Renal pelvis (tissue), 4 donors: ENCODE measurements around the gene PARD3. TPM values are rescaled to one million over a fixed set of nuclear protein-coding genes. Genes with fewer than 3 reads are reported as not detected.

ENCODE experiments used
- DNase-seq: peaks from one replicate; pipeline ENCODE4 v3.0.0-alpha.2; 2013
- polyA plus RNA-seq, 3 donors: library from polyadenylated mRNA; unstranded; fragments of 120-200 nt; gene quantifications; one replicate each; pipeline ENCODE4 v1.2.1, GENCODE V29; 2013; ENCODE audit not compliant: insufficient read length in 3 of 3

The PARD3 gene
- polyA plus RNA-seq, 3 donors: 66.9 to 71.1 (median 71.1) TPM

DNA sequence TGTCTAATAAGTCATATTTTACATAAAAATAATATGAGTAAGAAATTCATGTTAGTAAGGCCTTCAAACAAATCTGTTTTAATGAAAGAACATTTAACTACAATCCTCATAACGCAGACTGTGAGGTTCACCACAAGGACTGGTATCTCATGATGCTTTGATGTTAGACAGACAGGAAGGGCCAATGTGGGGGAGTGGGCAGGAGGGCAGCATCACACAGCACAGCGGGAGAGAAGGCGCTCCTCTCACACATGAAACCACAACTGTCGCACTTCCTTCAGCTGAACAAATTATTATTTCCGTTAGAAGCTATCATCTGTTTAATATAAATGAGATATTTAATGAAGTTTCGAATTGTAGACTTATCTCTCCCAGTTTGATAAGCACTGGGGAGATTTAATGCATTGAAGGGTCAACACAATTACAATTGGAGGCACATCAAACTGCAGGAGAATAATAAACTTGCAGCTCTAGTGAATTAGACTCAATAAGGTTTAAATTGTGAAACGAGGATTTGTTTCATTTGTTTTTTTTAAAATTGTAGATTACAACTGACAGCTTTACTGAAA, 466.1 kb downstream of the PARD3 start:
- no peak for DNase-seq

GRCh38 chr10:34348021-34348420, 467.1 kb downstream of the PARD3 start:
- DNase-seq: no peak

DNA sequence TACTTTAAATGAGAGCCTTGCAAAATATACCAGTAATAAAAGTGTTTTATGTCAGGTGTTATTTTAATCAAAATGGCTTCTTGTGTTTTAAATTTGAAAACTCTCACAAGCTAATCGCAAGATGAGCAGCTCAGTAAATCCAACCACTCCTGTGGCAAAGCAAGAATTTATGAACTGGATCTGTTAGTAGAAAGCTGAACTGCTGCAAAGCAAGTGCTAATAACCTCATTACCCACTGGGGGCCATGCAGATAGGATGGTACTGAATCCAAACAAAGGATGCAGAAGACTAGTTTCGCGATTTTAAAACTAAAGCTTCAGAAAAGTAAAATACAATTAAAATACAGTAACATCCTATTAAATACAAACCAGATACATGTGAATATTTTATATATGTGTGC, 468.0 kb downstream of the PARD3 start:
- DNase-seq: no peak

- DNase-seq: no peak
Measured at GRCh38 chr10:34346516-34347100, 468.5 kb downstream of the PARD3 start.

- no peak for DNase-seq
Measured at GRCh38 chr10:34345383-34345782, 469.7 kb downstream of the PARD3 start.

GRCh38 chr10:34343764-34344163, 471.3 kb downstream of the PARD3 start:
- DNase-seq: no peak

GRCh38 chr10:34341473-34341872, 473.6 kb downstream of the PARD3 start:
- DNase-seq: no peak

- DNase-seq: no peak
Measured at GRCh38 chr10:34340934-34341333, 474.2 kb downstream of the PARD3 start.

DNA sequence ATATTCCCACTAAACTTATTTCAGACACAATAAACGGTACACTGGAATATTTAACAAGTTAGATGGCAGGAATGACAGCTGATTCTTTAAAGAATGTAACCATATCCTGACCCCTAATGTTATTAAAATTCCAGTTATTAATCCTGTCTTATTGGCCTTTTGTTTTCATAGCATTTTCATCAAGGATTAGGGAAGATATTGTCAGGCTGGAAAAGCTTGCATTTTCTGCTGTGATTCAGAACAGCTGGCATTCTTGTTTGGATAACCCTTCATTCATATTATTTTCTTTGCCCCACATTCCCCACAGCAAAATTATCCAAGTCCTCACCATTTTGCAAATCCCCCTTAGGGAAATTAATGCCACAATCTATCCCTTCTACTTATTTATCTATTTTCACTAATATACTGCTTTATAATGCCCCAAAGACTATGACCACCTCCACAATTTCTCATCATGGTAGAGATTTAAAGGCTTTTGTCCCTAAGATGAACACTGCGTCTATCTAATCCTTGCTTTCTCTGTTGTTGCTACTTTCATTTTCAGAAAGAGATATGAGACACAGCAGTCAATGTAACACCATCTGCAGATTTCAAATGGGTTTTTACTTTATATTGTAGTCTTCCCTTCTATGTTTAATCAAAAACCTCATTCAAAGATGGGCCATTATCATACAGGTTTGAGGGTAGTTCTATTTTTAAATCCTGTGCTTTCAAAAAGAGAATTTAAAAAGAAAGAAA, 475.1 kb downstream of the PARD3 start:
- DNase-seq: no peak

DNA sequence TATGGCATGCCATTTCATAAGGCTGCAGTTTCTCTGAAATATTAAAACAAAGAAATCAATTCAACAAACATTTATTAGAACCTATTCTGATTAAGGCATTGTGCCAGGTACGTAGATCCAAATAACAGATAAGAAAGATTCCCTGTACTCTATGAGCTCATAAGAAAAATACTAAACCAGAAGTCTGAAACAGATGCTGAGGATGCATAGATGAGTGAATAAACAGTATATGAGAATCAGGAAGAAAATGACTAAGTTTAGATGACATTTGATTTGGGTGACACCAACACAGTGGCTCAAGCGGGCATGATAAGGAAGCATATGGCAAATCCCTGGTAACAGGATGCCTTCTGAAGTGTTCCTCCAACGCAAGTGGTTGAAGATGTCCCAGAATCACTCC, 477.2 kb downstream of the PARD3 start:
- no peak for DNase-seq

GRCh38 chr10:34335960-34336690, 479.0 kb downstream of the PARD3 start:
- DNase-seq: no peak

- DNase-seq: no peak
Measured at GRCh38 chr10:34334908-34335307, 480.2 kb downstream of the PARD3 start.

DNA sequence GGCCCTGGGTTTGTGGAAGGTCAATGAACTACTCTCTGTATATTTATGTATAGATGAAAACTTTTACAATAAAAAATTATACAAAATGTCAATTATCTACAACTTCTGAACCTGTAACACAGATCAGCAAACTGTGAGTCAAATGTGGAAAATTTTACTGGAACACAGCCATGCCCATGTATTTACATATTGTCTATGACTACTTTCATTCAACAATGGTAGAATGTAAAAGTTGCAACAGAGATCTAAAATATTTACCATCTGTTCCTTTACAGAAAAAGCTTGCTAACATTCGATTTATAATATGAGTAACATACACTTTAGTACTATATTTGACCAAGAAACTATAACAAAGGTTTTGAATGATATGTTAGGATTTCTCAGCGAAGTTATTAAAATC, 481.6 kb downstream of the PARD3 start:
- DNase-seq: no peak

DNA sequence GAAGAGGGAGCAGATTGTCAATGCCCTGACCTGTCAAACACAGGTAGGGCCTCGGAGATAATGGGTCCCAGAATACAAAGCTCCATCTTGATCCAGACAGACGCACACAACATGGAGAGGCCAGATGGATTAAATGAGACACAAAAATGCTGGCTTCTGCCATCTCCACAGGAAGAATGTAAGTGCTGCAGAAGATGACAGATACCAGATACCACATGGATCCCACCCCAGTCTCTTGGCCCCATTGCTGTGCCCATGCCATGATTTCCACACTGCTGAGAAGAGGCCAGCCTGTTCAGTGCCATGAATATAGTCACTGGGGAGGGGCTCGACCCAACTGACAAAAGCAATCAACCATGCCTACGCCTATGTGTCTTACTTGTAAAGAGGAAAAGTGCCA, 487.9 kb downstream of the PARD3 start:
- DNase-seq: no peak

- DNase-seq: no peak
Measured at GRCh38 chr10:34323192-34323591, 491.9 kb downstream of the PARD3 start.

GRCh38 chr10:34320265-34320664, 494.8 kb downstream of the PARD3 start:
- no peak for DNase-seq

- DNase-seq: peak; percentile 63
Measured at GRCh38 chr10:34319197-34319846, 495.8 kb downstream of the PARD3 start.

- DNase-seq: no peak
Measured at GRCh38 chr10:34316154-34316553, 498.9 kb downstream of the PARD3 start.

GRCh38 chr10:34314457-34314856, 500.6 kb downstream of the PARD3 start:
- DNase-seq: no peak

- DNase-seq: no peak
Measured at GRCh38 chr10:34313888-34314287, 501.2 kb downstream of the PARD3 start.

DNA sequence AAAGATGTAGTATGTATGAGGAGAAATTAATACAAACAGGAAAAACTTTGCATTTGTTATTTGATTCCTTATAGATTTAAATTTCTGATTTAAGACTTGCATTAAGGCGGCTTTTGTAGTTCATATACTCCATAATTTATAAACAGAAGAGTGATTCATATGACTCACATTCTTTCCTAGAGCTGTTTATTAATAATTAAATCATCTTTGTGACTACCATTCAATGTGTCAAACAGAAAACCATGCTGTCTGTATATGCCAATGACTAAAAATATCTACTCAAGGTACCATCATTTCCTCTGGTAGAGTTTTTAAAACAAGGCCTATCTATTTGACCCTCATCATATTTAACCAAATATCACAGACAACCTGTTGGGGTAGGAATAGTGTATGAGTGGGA, 501.7 kb downstream of the PARD3 start:
- DNase-seq: no peak

GRCh38 chr10:34311679-34312078, 503.4 kb downstream of the PARD3 start:
- DNase-seq: no peak
